NCI-H345 treated with DMSO at 0.1 percent for 48 hours (cell line): ENCODE data around the gene PRR23B.
"Not testable (repeated sequence)": the region's sequence is repeated elsewhere in the genome, so short reads cannot be mapped to it uniquely, and the experiment has no call there.

Experiments used
- DNase-seq: peaks from one replicate; lab custom pipeline; 2025; ENCODE audit not compliant: unreplicated experiment; lab: John Stamatoyannopoulos, UW

PRR23B gene

DNA sequence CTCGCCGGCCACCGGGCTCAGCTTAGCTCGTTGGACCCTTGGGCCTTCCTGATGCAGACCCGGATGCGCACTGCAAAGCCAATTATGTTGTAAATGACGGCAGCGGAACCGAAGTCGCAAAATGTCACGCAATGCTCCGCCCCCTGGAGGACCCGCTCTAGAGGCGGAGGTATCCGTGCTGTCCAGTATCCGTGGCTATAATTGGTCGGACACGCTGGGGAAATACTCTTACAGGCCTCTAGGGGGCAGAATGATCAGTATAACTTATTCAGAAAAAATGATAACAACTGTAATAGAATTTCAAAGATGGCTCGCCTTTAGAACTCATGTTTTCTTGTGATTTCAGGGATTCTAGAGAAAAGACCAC lies at the start of gene PRR23B:
TSS of gene PRR23B (minus strand) at position 59 of the 367 bp plus-strand sequence. CDS start 265 bp downstream, outside the sequence.
- no peak for DNase-seq

DNA sequence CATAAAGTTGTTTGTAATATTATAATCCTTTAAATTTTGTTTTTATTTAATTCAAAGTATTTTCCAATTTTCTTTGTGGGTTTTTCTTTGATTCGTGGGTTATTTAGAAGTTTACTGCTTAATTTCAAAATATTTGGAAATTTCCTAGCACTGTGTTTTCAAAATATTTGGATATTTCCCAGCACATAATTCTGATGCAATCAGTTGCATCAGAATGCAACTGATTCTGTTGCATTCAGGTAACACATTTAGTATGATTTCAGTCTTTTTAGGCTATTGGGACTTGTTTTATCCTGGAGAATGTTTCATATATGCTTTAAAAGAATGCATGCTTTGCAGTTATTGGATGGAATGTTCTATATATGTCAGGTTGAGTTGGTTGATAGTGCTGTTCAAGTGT lies 42.2 kb upstream of the PRR23B start:
- no peak for DNase-seq

DNA sequence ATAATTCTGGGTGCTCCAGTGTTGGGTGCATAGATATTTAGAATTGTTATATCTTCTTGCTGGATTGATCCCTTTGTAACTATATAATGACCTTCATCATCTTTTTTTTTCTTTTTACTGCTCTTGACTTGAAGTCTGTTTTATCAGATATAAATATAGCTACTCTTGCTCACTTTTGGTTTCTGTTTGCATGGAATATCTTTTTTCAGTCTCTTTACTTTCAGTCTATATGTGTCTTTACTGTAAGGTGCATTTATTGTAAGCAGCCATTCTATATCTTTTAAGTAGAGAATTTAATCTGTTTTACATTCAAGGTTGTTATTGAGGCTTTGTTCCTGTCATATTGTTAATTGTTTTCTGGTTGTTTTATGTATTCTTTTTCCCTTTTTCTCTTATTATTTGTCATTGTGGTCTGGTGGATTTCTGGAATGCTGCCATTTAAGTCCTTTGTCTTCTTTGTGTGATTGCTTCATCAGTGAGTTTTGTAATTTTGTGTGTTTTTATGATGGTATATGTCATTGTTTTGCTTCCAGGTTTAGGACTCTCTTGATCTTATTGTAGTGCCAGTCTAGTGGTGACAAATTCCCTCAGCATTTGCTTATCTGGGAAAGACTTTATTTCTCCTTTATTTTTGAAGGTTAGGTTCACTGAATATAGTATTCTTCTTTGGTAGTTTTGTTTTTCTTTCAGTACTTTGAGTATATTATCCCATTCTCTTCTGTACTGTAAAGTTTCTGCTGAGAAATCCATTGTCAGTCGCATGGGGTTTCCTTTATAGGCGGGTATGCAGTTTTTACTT lies 32.3 kb upstream of the PRR23B start:
- DNase-seq = no peak

DNA sequence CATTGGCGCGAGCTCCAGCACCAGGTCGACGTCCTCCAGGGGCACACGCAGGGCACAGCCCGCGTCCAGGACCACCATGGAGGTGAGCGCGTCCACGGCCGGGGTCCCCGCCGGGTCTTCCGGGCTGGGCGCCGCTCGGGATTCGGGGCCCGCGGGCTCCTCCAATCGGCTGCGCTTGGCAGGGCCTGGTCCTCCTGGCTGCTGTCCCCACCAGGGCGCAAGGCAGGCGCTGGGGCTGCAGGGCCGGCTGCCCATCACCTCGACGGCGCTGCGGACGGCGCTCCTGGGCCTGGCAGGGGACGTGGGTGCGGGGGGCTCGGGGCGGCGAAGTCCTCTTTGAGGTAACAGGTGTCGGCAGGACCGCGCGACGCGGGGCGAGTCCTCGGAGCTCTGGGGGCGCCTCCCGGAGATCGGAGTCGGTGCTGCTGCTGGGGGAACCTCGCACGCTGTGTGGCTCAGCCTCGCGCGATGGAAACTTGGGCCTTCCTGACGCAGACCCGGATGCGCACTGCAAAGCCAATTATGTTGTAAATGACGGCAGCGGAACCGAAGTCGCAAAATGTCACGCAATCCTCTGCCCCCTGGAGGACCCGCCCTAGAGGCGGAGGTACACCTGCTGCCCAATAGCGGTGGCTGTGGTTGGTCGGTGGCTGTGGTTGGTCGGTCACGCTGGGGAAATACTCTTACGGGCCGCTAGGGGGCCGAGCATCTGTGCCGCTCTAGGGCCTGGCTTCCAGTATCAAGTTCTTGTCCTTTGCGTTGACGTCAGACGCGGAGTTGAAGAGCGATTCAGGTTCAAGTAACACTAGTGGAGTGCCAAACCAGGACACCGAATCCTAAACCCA lies 23.9 kb upstream of the PRR23B start, which contains the start of gene PRR23C:
TSS of gene PRR23C (minus strand) at position 527 of the 845 bp plus-strand sequence. CDS start at position 255, 272 bp downstream.
- DNase-seq = no peak

DNA sequence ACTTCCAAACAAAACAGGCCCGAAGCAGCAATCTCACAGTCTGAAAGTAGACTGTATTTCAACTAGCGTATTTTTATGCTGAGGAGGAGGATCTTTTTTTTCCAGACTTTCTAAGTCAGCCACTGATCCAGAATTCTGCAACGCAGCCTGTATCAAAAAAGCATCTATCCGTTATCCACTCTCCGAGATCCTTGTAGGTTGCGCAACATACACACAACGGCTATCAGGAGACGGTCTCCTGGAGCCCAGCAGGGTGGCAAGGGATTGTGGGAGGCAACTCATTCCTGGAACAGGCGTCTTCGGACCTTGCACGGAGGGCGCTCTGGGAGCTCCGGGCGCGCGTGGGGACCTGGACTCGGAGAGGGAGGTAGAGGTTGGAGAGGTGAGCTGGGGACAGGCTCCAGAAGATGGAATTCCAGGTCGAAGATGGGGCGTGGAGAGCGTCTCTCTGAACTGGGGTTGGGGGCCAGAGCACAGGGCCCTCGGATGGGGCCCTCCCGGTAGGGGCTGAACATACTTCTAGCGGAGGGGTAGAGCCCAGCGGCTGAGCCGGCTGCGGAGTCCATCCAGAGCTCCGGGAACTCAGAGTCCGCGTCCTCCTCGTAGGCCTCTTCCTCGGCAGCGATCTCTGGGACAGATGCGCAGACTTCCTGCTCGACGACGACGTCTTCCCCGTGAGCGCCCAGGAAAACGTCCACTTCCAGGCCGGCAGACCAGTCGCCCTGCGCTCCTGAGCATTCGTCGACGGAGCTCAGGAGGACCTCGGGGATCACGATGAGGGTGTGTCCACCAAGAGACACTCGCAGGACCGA lies 23.0 kb upstream of the PRR23B start:
- DNase-seq = no peak

DNA sequence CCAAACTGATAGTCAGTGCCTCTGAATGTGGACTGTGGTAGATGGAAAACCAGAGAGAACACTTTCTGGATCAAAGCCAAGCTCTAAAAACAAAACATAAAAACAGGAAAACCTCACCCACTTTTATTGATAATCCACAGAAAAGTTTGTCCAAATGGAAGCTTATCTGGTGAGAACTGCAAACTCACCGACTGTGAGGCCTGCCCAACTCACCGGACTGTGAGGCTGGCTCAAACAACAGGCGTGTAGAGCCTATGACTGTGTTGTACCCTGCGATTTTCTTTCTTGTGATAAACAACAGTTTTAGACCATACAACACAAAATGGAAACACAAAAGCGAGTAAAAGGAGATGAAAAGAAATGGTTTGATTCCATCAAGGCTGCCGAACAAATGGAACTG lies 16.8 kb upstream of the PRR23B start:
- DNase-seq = no peak

DNA sequence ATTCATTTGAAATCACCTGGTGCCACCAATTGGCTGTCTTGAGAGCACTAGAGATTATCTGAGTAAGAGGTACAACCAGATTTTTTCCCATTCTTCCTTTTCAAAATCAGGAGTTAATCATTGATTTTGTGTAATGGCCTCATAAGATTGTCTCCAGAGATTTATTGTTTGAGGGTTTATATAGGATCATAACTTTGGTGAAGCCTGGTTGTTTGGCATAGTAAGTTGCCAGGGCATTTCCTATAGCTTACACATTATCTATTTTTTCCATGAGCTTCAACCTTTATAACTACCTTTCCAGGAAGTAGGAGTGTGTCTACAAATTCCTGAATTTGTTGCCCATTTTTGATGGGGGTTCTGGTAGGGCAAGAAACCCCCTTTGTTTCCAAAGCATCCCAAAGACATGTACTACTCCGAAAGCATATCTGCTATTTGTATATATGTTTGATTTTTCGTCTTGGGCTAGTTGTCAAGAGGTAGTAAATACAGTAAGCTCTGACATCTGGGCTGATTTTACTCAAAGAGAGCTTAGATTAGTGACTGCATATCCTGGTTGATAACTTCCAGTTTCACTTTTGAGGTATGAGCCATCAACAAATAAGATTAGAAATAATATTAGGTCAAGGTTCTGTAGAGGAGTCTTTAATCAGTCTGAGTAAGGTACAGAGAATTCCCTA lies 11.7 kb upstream of the PRR23B start:
- DNase-seq = no peak

DNA sequence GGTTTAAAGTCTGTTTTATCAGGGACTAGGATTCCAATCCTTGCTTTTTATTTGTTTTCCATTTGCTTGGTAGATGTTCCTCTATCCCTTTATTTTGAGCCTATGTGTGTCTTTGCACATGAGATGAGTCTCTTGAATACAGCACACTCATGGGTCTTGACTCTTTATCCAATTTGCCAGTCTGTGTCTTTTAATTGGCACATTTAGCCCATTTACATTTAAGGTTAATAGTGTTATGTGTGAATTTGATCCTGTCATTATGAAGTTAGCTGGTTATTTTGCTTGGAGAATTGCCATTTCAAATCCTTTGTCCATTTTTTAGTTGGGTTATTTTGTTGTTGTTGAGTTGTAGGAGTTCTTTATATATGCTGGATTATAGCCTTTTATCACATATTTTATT lies 9.8 kb upstream of the PRR23B start:
- not testable (repeated sequence) for DNase-seq

DNA sequence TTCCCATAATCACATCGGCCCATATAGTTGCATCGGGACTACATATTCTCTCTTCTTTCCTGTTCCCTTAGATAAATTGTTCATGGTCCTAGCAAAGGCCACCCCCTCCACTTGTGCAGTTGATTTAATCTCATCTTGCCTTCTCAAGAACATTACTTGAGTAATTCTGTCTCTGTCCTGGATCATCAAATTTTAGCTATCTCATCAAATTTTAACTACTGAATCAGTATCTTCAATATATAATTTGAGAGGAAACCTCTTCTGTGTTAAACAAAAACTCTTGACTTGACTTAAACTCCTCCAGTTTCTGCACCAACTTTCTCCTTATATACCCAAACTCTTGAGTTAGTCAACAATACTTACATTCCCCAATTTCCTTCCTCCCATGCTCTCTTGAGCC lies 4.2 kb upstream of the PRR23B start:
- DNase-seq = no peak

DNA sequence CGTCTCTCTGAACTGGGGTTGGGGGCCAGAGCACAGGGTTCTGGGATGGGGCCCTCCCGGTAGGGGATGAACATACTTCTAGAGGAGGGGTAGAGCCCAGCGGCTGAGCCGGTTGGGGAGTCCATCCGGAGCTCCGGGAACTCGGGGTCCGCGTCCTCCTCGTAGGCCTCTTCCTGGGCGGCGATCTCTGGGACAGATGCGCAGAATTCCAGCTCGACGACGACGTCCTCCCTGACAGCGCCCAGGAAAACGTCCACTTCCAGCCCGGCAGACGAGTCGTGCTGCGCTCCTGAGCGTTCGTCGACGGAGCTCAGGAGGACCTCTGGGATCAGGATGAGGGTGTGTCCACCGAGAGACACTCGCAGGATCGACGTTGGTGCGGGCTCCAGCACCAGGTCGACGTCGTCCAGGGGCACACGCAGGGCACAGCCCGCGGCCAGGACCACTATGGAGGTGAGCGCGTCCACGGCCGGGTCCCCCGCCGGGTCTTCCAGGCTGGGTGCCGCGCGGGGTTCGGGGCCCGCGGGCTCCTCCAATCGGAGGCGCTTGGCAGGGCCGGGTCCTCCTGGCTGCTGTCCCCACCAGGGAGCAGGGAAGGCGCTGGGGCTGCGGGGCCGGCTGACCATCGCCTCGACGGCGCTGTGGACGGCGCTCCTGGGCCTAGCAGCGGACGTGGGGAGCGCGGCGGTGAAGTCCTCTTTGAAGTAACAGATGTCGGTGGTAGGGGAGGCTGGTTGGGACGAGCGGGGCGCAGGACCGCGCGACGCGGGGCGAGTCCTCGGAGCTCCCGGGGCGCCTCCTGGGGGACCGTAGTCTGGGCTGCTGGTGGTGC lies 474 bp downstream of the PRR23B start:
- no peak for DNase-seq

DNA sequence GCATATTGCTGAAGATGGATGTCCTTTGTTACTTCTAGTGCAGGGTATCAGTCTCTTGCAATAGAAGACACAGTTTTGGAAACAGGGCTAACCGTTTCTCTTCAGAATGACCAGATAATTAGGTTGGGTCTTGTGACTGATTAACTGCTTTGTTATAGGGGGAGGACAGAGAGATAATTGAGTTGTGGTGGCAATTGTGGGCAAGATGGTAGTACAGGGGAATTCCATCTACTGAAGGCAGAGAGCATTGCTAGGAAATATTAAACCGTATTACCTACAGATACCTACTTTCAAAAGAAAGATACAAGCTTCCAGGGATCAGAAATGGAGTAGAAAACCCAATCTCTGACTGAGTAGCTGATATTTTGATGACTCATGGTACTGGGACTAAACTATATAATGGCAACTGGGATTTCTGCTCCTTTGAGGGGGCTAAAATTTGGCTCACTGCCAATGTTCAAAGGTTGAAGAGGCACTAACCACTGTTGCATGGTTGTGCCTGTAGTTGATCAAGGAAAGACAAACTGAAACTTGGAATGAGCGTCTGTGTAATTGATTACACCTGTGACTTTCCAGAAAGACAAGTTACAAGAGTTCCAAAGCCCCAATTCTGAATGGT lies 4.2 kb downstream of the PRR23B start:
- DNase-seq = no peak

DNA sequence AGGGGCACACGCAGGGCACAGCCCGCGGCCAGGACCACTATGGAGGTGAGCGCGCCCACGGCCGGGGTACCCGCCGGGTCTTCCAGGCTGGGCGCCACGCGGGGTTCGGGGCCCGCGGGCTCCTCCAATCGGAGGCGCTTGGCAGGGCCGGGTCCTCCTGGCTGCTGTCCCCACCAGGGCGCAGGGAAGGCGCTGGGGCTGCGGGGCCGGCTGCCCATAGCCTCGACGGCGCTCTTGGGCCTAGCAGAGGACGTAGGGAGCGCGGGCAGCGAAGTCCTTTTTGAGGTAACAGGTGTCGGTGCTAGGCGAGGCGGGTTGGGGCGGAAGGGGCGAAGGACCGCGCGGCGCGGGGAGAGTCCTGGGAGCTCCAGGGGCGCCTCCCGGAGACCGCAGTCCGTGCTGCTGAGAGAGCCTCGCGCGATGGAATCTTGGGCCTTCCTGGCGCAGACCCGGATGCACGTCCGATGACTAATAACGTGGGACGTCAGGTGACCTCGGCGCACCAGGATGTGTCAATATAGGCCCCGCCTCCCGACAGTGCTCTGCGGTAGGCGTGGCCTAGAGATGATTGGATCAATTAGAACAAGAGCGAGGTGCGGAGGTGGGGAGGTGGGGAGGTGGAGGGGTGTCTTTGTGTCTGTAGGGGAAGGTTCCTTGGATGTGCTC lies 14.5 kb downstream of the PRR23B start, which contains the start of gene PRR23A:
TSS of gene PRR23A (minus strand) at position 218 of the 666 bp plus-strand sequence. CDS start at position 218, 0 bp downstream.
- DNase-seq = no peak

DNA sequence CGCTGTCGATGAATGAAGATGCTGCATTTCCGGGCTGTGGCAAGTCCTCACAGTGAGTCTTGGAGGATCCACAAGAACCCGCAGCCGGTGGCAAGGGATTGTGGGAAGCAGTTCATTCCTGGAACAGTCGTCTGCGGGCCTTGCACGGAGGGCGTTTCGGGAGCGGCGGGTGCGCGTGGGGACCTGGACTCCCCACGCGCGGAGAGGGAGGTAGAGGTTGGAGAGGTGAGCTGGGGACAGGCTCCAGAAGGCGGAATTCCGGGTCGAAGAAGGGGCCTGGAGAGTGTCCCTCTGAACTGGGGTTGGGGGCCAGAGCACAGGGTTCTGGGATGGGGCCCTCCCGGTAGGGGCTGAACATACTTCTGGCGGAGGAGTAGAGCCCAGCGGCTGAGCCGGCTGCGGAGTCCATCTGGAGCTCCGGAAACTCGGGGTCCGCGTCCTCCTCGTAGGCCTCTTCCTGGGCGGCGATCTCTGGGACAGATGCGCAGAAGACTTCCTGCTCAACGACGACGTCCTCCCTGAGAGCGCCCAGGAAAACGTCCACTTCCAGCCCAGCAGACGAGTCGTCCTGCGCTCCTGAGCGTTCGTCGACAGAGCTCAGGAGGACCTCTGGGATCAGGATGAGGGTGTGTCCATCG lies 15.3 kb downstream of the PRR23B start:
- no peak for DNase-seq

DNA sequence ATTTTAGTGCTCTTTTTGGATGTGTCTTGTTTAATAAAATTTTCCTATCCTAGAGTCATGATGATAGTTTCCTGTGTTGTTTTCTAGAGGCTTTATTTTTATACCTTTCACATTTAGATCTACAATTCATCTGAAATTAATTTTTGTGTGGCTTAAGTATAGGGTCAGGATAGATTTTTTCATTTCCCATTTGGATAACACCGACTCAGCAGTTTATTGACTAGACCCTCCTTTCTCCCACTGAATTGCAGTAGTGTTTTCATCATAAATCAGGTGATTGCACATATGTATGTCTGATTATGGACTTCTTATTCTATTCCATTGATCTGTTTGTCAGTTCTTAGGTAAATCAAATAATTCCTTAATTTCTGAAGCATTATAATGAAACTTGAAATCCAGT lies 25.0 kb downstream of the PRR23B start:
- no peak for DNase-seq

DNA sequence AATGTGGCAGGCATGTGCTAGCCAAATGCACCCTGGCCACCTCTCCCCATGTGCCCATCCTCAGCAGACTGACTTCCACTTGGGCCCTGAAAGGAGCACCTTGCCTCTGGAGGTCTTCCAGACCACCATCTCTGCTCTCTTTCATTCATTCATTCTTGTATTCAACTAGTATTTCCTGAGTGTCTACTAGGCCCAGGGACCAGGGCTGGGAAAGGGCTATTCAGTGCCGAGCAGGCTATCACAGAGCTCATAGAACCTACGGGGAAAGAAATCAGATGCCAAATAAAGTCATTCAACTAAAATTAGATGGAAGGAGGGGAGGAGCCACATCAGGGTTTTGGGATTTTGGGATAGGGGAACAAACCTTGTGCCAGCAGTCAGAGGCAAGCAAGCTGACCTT lies 33.5 kb downstream of the PRR23B start:
- DNase-seq = no peak

DNA sequence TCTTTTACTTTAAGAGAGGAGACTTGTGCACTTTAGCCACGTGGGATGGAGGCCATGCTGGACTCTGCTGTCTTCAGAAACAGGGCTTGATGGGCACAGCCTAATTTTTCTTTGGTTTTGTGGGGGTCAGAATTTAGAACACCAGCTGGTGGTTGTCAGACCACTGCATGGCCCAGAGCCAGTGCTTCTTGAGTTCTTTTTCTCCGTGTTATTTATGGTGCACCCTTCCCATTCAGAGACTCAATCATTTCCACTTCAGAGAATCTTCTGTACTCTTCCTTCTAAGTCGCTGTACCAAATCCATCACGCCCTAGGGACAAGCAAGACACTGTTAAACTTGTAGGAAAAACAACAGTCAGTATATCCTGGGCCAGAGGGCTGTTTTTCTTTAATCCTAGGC lies 34.8 kb downstream of the PRR23B start:
- DNase-seq = no peak

DNA sequence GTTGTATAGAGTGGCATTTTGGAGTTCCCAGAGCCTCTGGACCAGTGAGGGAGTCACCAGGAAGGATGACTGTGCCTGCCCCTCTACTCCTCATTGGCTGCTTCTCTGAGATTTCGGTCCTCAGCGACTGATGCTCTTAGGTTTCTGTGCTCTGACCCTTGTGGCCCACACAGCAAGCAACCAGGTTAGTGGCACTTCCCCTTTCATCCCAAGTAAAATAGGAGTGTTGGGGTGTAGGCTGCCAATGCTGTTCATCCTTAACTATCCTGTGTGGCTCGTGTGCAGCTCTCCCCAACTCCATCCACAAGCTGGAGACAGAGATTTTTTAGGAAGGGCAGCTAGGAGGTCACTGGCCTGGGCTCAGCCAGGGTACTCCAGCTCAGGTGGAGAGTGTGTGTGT lies 35.9 kb downstream of the PRR23B start:
- no peak for DNase-seq

DNA sequence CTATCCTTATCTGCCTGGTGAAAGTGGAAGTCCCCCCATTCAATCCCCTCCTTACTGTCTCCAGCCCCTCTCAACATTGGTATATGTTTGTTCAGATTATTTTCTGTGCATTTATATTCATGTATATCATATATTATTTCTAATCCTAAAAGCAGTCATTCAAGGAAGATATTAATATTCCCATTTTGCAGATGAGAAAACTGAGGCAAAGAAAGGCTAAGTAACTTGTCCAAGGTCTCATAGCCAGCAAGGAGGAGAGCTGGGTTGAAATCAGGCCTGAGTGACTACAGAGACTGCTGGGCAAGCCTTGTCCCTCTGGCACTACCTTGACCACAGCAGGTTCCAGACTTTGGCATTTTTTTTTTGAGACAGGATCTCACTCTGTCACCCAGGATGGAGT lies 44.7 kb downstream of the PRR23B start:
- no peak for DNase-seq
